ENCODE measurements around the gene DGKG. TPM values are rescaled to one million over a fixed set of nuclear protein-coding genes. Genes with fewer than 3 reads are reported as not detected.
A peak's percentile ranks its signal among the peaks of the same experiment; 100 is the strongest.

Gene DGKG
- total RNA-seq, 1 donor from 2014 or later: 6.3 TPM

DNA sequence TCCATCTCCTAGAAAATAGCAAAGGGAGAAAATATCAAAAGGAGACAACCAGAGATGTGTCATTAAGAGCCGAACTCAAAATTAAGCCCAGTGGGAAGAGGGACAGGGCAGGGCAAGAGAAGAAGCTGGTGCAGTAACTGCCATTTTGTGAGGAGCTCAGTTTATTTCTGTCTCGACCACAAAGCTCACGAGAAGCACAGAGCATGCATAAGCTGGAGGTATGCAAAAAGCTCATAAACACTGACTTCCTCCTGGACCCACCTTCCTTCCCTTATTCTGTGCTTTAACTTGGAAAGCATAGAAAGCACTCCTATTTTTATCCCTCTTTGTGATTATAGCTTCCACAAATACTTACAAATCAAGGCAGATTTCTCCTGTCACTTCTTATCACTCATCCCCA lies 81.3 kb downstream of the DGKG start:
- DNase-seq (ENCODE audit: low read depth): no peak

DNA sequence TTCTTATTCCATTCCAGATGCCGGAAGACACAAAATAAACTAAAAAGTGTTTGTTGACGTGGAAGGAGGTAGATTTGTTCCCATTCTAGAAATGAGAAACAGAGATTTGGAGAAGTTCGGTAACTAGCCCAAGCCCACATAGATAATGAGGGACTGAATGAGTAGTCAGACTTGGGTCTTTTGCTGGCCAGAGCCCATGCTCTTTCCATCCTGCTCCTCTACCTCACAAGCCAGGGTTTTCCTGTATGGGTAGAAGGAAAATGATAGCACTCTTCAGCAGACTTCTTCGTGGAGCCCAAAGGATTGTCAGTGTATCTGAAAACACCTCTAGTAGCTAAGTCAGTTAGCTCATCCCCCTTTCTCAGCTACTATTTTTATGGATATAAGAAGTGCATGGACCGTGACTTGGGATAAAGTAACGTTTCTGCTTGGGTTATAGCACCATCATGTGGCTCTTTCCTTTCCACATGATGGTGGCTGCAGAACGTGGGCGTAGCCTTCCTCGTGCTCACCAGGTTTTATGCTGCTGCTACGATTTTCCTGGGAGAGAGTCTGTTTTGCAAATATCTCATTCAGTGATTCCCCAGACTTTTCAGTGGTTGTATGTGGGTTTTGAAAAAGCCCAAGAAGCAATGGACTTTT lies 84.6 kb downstream of the DGKG start:
- DNase-seq (ENCODE audit: low read depth): peak; percentile 59

DNA sequence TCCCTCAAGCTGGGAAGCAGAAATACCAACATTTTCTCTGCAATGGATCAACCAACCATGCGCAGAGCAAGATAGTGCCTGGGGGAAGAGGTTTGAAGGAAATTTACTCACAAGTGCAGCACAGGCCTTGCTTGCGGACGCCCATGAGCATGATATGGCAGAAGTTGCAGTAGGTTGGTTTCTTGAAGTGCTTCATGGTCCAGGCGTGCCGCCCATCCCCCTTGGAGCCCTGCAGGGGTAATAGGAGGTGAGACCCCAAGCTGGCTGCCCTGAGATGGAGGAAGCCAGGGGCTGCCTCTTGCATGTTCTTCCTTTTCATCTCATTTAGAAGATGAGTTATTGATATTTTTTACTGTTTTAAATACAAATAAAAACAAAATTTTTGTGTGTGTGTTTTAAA lies 86.6 kb downstream of the DGKG start:
- DNase-seq (ENCODE audit: low read depth): no peak

DNA sequence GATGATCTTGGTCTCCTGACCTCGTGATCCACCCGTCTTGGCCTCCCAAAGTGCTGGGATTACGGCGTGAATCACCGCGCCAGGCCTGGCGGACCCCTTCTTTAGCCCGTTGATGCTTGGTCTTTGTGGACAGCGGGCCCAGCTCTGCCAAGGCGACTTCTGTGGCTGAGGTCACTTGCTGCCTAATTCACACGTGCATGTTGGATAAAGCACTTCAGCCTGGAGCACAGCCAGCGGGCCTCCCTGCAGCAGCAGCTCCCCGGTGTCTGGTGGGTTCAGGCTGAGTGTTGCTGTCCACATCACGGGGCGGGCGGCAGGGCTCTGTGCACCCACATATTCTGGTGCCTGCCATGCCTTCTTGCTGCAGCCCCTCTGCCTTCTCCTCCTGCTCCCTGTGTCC lies 88.4 kb downstream of the DGKG start:
- DNase-seq (ENCODE audit: low read depth): no peak

DNA sequence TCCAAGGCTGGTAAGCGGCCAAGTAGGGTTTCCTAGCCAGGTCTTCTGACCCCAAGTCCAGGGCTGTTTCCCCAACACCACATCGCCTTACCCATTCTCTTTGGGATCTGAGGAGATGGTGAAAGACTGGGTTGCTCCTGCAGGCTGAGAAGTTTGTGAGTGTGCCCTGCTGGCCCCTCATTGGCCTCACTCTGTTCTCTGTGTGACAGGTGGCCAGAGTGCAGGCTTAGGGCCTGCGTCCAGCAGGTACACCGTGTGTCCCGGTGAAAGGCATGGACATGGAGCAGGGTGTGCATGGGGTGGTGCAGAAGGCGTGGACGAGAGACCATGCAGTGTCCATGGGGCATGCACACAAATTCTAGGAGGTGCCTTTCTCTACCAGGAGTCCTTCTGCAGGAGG lies 91.3 kb downstream of the DGKG start:
- no peak for DNase-seq (ENCODE audit: low read depth)

DNA sequence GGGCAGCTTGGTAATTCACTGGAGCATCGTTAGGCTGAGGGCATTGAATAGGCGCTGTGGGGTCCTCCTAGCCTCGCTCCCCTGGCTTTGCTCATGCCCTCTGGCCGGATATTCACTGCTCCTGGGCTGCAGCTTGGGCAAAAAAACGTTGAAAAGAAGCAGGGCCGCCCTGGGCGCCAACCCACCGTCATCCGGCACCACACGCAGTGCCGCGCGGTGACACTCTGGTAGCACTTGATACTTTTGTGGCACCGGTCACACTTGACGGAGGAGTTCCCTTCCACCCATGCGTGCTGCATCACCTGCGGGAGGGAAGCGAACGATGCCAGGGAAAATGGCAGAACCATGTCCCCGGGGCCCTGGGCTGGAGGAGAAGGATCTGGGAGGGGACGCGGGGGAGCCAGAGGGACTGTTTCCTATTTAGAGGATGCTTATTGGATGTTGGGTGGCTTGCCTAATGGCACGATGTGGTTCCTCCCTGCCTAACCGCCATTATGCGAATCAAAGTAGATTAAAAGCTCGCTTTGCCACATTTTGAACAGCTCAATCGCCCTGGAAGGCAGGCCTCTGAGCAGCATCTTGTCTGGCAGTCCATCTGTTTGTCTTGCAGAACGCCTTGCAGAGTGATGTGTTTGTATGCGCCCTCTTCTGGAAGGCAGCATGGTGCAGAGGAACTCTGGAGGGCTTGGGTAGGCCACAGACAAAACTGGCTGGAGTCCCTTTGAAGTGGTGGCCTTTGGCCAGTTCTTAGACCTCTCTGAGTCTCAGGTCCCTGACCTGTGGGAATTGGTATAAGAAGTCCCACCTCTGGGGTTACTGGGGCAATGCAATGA lies 93.2 kb downstream of the DGKG start:
- peak; percentile 24 for DNase-seq (ENCODE audit: low read depth)

DNA sequence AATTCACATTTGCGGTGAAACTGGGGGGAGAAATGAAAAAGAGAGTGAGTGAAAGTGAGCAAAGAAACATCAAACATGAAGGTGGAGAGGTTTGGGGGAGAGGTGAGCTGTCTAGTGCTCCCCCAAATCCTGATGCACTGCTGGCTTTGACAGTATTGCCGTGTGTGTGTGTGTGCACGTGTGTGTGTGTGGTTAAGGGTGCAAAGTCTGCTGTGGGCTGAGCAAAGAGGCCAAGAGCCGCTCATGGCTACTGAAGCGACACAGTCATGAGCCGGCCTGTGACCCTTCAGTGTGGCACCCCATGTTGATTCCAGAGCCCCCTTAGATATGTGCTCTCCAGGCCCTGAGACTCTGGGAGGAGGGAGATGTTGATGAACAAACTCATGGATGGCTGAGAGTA lies 94.3 kb downstream of the DGKG start:
- no peak for DNase-seq (ENCODE audit: low read depth)

DNA sequence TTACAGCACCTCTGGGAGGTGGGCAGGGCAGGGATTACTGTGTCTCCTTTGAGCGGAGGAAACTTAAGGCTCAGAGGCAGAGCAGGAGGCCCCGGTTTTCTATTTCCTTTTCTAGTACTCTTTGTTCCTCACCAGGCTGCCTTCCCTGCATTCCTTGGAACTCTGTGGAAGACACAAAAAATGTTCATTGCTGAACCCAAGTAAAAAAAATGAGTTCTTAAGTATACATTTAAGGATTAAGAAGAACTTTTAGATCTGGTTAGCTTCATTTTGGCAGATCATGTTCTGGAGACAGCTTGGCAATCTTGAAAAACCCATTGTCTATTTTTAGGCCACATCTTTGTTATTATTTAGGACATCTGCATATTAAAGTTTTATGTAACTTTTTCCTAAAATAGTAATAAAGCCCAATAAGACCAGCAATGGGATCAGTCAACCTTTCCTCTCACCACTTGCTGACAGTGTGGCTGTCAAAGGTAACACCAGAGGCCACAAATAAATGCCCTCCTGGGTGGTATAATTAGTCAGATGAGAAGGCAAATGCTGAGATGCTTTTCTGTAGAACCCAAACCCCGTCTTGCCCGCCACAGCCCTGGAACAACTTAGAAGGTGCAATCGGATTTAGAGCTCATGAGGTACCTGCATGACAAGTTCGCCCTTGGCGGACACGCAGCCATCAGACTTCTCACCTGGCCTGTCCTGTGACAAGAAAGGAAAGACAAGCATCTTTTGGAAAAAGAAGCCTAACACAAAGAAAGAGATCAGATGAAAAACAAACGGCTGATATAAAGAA lies 97.2 kb downstream of the DGKG start:
- DNase-seq (ENCODE audit: low read depth): no peak

DNA sequence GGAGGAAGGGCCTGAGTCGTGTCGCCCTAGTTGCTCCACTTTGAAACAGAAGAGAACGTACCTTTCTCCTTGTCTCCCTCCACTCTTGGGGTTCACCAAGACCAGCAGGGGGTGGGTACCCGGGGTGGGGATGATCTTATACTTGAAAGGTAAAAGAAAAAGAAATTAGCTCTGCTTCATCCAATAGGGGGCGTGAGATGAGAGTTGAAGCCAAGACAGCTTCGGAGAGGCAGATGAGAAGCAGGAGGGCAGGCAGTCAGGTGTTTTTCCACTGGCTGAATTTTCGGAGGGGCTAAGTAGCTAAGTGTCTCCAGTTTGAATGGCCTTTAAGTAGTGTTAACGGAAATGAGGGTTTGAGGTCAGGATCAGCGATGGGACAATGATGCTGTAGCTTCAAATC lies 100.4 kb downstream of the DGKG start:
- no peak for DNase-seq (ENCODE audit: low read depth)

DNA sequence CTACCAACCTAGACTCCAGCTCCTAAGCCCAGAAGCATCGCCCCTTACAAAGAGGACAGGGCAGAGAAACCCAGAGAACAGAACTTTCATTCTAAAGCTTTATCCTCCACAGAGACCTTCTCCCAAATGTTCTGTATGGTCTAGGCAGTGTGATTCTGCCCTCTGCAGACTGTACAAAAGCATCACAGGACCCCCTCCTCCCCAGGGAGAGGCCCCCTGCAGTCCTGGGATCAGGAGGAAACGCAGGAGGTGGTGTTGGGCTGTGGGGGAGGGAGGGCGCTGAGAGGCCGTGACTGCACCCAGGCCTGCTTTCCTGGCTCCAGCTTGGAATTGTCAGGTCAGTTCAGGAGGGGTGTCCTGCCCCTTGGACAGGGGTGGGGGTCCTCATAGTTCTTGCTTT lies 101.3 kb downstream of the DGKG start:
- DNase-seq (ENCODE audit: low read depth): no peak

DNA sequence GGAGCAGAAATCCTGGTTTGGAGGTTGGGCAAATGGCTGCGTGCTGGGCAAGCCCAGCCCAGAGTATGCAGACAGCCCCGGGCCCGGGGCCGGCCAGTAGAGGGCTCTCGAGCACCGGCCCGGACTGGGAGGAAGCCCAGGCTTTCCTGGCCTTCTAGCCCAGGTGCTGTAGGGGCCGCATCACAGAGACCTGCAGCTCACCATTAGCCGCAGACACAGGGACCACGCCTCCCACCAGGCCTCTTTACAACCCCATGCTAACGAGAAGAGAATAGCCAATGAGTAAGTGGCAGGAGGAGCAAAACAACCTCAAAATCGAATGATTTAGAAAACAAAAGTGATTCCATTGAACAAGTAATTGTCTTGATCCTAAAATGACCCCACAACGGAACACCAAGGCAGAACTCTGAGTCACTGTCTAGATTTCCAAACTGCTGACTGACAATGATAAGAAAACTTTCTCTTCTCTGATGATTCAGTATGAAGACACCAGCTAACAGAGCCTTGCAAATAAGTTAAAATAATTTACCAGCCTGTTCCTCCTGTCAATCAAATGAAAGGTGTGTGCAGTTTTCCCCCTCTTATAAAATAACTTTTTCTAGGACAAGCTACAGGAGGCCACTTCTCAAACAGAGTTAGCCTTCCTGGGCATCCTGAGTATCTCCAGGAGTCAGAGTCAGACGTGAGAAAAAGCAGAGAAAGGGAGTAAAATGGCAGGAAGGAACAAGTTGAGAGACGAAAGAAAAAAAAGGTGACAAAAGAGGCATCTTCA lies 102.2 kb downstream of the DGKG start:
- DNase-seq (ENCODE audit: low read depth): peak; percentile 54

DNA sequence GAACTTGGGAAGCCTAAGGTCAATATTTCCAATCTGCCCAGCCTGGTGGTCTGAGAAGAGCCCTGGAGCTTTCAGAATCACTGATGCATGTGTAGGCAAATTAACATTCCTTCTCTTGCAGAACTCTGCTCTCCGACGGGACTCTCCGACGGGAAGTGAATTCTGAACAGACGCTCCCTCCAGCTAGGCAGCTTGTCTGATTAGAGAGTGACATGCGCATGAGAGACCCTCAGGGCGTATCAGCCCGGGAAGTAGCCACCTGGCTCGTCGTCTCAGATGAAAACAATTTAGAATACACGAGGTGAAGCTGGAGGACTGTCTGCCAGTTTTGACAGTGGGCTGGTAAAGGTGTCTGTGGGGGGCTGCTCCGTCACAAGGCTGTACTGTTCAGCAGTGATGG lies 103.1 kb downstream of the DGKG start:
- DNase-seq (ENCODE audit: low read depth): no peak

DNA sequence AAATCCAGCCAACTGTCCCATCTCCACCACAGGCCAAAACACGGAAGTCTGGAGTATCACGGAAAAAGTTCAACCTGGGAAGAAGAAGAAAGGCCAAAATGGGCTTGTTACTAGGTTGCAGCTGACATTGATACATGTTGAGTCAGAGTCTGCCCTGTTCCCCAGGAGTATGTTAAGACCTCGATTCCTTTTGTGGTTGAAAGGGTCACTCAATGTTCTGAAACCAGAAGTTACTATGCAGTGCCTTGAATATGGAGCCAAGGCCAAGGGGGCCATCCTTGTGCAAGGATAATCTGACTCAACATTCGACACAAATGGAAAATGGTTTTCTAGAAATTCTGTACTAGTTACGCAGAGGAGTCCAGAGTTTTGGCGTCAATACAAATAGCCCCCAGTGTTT lies 104.2 kb downstream of the DGKG start:
- DNase-seq (ENCODE audit: low read depth): no peak

DNA sequence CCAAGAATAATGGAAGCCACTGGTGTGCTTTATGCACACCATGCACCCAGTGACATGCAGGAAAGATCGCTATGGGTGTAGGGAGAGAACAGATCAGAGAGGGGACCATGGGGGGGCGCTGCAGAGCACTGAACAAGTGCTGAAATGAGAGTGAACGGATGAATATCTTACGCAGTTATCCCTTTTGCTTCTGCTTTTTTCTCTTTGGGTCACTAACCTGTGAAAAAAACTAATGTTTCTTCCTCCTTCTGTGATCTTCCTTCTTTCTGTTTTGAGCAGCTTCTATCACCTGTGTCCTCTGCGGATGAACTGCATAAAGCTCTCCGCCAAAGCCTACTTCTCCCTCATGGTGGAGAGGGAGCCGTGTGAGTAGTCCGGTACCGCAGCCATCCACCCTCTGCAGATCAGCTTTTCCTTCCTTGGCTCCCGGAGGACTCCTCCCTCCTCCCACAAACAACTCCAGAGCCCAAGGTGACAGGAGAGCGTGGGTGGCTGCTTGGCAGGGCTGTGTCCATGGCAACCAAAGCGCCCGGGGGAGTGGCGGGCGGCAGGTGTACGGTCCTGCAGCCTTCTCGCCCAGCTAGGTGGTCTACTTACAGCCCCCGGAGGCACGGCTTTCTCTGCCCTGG lies 106.2 kb downstream of the DGKG start:
- no peak for DNase-seq (ENCODE audit: low read depth)

DNA sequence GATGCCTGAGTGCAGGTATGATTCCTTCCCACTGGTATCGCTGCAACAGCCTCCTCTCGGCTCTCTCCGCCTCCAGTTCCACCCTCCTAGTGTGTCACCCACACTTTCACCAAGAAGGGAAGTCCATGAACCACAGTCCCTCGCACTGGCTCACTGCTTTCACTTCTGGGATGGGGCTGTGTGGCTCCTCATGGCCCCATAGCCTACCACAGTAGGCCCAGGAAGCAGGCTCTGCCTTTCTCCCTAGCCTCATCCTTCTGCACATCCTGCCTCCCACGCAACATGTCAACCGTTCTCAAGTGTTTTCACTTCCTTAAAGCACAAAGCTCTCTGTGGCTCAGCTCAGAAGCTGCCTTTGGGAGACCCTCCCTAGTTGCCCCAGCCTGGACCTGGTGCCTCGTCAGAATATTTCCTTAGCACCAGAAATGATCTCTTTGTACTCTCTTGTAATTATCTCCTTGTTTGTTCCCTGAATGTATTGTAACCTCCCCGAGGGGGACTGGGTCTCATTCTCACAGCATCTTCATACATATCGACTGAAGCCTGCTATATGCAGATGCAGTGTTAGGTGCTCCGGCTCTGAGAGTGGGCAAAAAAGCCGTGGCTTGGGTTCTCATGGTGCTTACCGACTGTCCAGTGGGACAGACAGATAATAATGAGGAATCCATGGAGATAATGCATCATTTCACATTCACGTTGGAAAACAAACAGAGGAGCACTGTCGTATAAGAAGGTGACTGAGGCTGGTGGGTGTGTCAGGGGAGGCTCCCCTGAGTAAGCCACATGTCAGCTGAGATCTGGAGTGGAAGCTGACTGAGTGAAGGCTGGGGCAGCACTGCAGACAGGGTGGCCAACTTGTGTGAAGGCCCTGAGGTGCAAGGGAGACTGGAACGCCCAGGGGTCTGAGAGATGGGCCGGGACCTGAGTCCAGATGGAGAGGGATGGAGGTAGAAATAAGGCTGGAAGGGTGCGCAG lies 107.1 kb downstream of the DGKG start:
- DNase-seq (ENCODE audit: low read depth): no peak

DNA sequence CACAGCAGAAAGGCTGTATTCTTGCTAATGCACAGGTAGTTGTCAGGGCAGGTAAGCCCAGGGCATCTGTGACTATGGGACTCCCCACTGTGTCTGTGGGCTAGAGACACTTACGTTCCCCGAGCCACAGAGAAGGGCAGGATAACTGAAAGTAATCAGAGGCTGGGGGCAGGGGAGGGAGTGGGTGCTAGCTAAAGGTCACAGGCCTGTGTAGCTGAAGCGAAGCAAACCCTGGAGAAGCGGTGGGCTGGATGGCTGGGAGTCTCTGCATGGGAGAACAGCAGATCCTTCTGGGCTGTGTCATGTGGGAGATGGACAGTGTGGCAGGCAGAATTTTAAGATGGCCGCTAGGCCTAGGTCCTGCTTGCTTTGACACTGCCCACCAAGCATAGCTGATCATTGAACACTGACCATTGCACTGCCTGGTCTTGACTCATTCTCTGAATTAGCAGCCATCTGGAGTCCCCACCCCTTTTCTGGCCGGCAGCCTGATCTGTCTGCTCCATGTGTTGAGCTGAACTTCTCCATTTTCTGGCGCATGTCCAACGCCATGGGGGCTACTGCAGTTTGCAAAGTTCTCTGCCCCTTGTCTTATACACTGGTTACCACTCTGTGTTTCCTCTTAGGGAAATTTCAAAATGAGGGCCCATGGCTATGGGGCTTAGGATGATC lies 110.0 kb downstream of the DGKG start:
- DNase-seq (ENCODE audit: low read depth): peak; percentile 25

DNA sequence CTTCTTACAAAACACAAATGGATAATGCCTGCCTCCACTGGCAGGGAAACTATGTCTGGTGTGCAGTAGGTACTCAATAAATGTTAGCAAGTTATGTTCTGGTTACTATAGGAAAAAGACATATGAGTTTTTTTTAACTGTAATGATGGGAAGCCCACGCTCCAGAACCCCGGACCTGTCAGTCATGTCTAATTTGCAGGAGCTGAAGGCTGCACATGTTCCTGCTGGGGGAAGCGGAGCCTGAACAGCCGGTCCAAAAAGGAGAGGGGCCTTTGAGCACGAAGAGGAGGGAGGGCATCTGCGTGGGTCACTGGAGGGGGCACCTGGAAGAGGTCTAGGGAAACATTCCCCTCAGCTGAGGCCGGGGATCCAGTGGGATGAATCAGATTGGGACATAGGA lies 113.2 kb downstream of the DGKG start:
- DNase-seq (ENCODE audit: low read depth): no peak

DNA sequence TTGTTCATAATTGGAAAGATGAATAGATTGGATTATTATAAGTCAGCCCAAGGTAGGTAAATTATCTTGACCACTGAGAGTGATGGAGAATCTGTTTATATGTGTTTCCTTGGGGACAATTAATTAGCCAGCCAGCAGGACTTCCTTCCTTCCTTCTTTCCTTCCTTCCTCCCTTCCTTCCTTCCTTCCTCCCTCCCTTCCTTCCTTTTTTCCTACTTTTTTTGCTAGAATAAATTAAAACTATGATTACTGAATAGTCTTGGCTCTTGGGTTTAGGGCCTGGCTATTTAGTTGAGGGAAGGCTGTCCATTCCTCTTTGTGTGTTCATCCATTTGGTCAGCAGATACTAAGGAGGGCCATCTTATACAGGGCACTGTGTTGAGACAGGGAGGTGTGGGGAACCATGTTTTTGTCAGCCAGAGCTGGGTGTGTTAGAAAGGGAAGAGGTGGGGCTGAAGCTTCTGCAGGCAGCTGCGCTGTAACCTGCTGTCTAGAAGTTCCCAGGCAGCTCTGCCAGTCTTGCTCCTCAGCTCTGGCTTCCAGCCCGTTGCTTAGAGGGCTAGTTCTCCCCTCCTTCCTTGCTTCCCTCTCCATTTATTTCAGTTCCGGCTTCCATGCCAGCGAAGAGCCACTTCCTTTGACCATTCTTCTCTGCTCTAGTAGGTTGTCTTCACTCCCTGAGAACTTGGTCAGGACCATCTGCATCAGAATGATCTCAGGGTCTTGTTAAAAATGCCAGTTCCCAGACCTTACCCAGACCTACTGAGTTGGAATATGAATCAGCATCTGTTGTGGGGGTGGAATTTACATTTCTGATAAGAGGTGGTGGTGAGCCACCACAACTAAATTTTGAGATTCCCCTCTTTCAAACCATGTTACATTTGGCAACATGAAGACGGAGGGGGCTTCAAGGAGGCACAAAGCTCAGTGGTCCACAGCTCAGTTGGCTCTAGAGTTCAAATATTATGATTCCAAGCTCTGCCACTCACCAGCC lies 113.9 kb downstream of the DGKG start:
- DNase-seq (ENCODE audit: low read depth): peak; percentile 43

Data from myocyte (in vitro differentiated cells).